Umbilical cord (tissue), 2 donors: ENCODE measurements around the gene SEMA7A. TPM values are rescaled to one million over a fixed set of nuclear protein-coding genes. Genes with fewer than 3 reads are reported as not detected.

ENCODE experiments used
- DNase-seq: peaks from one replicate; pipeline ENCODE4 v3.0.0-alpha.2; 2015; ENCODE audit warnings: low spot score
- total RNA-seq: library from RNA; depleted of rRNA; stranded (reverse); fragments of >200 nt; gene quantifications from one replicate; pipeline ENCODE4 v1.2.3, GENCODE V29; 2014; ENCODE audit warnings: low replicate concordance; ENCODE audit not compliant: insufficient read depth

Gene SEMA7A
- total RNA-seq, 1 donor from 2014 or later = 23.1 TPM

DNA sequence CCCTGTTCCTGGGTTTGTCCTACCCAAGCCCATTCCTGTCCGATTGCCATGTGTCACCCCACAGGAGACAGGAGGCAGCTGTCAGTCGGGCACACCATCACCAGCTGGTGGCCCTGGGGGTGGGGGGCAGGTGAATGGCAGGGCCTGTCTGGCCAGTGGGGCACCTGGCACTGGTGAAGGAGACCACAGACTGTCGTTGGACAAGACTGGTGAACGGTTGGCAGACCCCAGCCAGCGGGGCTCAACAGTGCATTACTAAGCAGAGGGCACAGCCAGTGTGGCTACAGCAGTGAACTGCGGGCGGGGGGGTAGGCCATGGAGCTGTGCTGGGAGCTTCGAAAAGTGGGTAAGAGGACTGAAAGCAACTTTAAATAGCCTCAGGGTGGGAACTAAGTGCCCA lies 2.1 kb downstream of the SEMA7A start:
- no peak for DNase-seq

DNA sequence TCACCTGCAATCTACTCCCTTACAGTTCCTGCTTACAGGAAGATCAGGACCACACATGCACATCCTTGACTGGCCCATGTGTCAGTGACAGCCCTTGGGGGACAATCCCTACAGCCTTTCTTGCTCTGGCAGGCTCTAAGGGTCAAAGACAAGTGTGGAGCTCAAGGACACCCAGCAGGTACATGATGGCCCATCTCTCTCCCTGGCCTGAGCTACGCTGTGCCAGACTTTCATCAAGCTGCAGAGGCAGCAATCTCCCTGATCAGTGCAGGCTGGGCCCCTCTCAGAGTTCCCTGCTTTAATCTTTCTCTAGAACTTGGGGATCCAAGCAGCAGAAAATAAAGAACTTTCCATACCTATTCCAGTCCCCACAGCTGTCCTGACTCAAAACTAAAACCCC lies 2.6 kb downstream of the SEMA7A start:
- no peak for DNase-seq

DNA sequence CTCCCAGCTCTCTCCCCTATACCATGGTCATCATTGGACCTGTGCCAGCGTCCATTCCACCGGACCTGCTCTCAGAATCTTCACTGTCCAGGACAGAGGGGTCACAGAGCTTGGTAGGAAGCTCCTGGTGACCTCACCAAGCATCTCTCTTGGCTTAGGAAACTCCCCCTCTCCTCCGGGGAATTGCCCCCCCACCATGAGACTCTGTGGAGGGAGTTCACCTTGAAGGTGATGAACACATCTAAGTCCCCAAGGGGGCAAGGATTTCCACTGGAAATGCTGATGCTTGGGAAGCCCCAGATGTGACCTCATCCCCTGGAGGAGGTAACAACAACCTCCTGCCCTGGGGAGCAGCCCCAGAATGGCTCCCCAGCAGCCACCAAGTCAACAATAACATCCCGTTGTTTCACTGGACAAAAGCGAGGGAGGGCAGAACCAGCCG lies 3.2 kb downstream of the SEMA7A start:
- no peak for DNase-seq

DNA sequence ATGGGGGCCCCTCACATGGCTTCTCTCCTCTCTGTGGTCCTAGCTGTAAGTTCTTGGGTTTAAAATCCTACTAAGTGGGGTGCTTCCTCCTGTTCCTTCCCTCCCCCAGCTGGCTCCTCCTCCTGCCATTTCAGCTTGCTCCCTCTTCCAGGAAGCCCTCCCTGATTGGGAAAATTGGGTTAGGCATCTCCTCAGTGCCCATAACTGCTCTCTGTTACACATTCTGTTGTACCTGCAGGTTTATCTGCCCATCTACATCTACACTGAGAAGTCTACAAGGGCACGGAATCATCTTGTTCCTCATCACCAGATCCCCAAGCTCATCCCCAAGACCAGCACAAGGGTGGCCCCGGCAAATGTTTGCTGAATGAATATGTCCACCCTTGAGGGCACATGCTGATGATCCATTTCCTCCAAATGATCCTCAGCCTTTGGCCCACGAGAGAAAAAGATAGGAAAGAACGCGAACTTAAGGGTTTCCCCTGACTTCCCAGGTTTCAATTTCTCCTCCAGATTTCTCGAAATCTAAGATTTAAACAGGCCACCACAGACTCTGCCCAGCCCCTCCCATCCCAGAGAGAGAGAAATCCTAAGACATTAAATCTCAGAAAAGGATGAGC lies 3.9 kb downstream of the SEMA7A start:
- DNase-seq = no peak

DNA sequence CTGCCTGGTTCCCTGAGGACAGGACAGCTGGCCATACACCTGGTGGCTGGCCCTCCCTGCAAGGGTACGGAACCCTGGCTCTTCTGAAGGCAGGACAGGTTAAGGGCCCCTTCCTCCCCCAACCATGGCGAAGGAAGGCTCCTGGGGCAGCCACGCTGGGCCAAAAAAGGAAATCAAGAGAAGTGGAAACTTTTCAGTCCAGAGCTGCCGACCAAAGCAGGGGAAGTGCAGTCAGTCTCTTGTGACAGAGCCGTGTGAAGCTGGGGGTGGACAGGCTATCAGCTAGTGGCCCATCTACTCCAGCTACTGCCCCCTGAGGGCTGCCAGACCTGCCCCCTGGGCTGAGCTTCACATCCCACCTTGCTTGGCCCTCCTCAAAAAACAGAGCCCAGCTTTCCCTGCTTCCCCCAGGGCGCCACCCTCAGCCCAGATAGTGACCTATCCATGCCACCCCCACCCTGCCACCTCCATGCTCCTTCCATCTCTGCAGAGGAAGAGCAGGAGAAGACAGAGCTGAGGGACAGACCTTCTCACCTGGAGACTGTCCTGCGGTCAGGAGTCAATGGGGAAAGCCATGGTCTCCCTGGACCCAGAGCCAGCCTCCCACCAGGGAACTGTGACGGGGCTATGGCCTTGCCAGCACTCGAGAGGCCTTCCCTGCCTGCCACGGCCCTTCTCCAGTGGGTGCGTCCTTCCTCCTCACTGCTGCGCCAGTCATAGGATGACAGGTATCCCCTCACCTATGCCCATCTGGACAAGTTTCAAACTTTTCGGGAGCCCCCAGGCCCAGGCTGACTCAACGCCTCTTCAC lies 4.6 kb downstream of the SEMA7A start:
- DNase-seq = no peak

DNA sequence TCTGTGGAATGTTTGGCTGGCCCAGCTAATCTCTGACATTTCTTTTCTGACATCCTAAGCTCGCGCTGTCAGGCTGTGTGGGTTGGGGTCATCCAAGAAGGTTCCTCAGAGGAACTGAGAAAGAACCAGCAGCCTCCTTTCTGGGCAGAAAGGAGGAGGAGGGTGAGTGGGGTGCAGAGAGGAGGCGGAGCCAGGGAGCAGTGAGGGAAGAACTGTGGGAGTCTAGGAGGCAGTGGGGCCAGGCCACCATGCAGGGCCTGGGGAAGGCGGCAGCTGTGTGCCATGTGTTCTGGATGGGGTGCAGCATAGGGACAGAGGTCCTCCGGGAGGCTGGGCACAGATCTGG lies 5.3 kb downstream of the SEMA7A start:
- DNase-seq = no peak

DNA sequence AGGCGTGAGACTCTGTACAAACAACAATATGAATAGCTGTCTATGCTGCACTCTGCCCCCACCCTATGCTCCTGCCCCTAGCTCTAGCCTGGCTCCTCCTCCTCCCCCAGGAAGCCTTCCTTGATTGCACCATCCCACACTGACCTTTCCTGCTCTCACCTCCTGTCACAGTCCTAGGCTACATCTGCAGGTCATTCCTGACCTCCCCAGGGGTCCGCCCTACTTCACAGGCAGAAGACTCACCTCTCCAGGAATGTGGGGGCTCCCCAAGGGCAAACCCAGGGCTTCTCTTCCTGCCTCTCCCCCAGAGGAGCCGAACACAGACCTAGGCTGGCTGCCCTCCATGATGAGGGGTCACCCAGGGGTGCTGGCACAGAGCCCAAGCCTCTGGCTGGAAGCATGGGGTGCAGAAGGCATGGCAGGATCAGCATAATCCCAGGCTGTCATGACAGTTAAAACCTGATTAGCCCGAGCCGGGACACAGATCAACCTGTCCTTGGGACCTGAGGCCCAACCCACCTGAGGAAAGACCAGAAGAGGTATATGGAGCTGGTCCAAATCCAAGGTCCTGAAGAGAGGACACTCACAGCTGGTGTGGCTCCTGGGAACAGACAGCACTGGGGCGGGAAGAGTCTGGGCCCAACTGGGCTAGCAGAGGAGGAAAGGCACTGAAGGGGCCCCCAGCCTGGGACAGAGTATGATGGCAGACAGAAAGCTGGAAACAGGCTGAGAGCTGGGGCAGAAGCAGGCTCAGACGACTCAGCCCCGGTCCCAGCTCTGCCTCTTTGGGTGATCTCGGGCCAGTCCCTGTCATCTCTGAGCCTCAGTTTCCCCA lies 5.9 kb downstream of the SEMA7A start:
- DNase-seq = no peak

DNA sequence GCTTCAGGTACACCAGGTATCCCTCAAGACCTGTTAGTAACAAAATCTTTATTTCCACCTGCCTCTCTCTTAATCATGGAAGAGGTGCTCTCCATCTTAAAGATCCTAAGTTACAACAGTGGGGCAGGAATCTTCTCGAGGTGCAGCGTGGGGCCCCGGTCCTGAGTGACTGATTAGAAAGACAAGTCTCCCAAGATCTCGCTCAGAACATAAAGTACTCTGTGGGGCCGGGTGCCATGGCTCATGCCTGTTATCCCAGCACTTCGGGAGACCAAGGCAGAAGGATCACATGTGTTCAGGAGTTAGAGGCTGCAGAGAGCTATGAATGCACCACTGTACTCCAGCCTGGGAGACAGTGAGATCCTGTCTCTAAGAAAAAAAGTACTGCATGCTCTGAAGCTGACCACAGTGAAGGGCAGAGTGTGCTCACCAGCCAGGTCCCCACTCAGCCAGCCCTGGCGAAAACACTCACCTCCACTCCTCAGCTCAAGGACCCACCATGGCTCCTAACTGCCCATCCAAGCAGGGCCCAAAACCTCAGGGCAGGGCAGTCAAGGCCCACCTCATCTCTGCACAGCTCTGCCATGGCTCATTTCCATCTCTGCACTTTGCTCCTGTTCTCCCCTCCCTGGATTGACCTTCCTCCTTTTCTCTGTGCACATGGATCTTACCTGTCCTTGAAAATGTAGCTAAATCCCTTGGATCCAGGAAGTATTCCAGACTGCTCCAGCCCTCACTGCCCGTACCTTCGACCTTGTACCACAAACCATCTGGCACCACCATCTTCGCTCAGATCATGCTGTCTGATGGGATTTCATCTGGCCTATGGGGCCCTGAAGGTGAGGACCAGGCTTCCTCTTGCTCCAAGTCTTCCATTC lies 7.1 kb downstream of the SEMA7A start:
- DNase-seq = no peak

DNA sequence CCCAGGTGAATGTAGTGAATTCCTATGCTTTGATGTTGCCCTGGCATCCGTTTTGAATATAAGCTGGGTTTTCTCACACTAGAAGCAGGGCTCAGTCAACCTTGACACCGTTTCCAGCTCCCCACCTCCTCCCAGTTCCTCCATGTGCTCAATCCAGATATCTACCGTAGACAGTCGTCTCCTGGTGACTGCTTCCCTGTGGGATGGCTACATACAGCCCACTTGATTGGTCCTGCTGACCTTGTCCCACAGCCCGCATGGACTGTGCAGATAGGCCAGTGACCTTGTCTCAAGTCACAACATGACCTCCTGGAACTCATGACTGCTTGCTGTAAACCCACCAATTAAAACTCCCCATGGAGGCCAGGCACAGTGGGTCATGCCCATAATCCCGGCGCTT lies 8.1 kb downstream of the SEMA7A start:
- DNase-seq = no peak

DNA sequence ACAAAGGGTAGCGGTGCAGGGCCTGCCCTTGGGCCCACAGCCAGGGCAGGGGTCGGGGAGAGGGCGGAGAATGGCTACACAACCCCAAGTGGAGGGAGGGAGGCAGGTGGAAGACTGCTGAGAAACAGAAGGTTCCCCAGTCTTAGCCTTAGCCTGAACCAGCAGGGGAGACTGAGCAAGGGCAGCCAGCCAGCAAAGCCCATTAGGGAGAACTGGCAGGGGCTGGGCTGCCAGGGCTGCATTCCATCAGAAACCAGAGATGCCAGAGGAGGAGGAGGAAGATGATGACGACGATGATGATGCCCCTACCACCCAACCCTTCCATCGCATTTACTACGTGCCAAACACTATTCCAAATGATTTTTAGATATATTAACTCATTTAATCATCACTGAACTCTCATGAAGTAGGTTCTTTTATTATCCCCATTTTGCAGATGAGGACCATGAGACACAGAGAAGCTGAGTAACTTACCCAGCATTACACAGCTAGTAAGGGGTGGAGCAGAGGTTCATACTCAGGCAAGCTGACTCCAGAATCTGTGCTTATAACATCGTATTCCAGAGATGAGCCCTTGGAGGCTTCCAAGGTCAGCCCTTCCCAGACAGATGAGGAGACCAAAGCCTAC lies 8.7 kb downstream of the SEMA7A start:
- DNase-seq = no peak

DNA sequence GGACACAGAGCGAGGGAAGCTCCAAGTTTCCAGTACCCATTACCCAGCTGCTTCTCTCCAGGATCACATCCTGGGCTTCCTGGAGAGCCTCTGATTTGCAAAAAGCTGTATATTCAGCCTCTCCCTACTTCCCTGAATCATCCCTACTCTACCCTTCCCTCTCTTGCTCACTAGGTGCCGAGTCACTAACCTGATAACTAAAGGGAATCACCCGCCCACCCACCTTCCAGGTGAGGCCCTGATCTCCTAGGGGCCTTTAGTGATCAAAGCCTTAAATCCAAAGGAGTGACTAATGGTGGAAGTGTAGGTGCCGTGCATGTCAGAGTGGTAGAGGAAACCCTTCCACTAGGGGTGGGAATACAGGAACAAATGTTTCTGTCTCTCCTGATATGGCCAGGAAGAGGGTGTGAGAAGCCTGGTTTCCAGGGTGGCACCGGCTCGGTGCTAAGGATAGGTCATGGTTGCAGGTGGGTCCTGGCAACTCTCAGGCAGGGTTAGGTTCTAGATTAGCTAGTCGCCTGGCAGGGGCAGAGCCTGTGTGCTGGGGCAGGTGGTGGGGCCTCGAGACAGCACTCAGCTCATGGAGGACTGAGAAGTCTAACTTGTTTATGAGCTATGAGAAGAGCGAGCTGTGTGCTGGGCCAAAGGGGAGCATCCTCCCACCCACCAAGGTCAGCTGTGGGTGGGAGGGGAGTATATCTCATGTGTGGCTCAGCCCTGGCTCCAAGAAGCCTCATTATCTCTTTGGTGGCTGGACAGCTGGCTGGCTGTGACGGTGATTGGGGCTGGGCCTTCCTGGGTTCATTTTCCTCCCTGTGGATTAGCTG lies 10.1 kb downstream of the SEMA7A start:
- DNase-seq = no peak

DNA sequence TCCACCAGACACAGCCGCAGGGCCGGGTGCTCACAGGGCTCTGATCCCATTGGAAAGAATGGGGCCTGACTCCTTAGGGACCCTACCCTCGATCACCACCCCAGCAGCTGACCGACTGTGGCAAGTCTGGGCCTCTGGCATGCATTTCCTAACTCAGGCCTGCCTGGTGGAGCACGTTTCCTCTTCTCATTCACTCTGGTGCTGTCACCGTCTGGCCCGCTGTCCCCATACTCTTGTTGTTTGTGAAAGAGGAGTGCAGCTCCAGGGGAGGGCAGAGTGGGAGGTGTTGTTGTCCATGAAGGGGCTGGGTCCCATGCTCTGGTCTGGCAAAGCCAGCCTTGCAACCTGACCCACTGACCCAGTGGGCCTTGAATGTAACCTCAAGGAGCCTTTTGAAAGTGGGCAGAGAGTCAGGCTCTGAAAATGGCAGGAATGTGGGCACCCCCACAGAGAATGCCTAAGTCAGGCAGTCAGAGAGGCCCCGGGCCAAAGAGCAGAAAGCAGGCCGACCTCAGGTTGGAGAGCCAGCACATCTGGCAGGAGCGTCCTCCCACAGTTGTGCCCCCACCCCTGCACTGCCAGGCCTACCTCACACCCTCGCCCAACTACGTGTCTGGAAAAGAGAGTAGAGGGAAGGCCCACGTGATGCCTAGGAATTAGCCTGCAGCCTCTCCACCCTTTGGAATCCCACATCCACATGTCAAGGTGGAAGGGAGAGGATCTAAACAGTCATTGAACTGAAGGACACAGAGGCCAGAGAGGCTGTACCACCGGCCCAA lies 10.9 kb downstream of the SEMA7A start:
- peak; percentile 42 for DNase-seq

DNA sequence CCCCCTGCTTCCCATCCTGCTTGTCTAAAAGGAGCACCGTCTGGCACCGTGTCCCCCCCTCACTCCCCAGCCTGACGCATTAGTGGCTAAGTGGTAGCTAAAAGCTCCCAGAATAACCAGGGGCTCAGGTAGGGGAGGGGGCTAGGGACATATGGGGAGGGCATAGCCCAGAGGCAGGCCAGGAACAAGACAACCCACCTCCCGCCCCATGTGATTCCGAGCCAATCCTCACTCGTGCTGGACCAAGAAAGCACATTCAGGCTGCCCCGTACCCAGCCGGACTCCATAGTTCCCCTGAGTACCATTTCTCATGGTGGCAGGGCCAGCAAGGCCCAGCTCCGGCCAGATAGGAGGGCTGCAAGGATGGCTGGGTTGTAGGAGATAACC lies 11.5 kb downstream of the SEMA7A start:
- no peak for DNase-seq

DNA sequence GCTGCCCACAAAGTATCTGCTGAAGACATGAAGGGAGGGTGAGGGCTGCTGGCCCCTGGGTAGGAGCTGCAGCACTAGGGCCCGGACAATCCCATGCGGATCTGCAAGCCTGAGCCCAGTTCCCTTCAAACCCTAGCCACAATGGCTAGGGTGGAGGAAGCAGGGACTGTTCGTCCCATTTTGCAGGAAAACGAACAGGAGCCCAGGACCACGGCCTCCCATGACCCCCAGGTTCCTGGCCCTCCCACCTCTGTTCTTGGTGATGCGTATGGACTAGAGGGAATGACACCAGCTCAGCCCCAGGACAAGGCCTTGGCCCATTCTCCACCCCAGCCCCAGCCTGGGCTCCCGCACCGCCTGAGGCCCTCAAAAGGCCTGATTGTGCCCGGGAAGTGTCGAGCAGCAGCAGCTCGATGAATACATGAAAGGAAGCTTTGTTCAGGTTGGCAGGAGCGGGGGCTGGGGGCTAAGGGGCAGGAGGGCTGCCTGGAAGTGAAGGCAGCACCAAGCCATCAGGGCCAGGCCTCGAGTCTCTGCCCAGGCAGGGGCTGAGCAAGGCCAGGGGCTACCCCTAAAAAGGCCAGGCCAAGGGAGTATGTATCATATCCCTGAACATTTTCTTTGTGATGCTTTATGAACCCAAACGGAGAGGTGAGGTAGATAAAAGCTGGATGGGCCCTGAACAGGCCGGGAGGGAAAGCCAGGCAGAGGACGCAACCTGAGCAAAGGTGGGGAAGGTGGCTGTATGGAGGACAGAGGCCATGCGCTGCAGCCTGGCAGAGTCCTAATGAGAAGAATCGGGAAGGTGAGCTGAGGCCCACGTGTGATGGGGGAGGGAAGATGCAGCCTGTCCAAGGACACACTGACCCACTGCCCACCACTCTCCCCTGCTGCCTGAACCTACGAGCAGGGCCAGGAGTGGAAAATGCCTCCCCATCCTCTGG lies 12.2 kb downstream of the SEMA7A start:
- no peak for DNase-seq

DNA sequence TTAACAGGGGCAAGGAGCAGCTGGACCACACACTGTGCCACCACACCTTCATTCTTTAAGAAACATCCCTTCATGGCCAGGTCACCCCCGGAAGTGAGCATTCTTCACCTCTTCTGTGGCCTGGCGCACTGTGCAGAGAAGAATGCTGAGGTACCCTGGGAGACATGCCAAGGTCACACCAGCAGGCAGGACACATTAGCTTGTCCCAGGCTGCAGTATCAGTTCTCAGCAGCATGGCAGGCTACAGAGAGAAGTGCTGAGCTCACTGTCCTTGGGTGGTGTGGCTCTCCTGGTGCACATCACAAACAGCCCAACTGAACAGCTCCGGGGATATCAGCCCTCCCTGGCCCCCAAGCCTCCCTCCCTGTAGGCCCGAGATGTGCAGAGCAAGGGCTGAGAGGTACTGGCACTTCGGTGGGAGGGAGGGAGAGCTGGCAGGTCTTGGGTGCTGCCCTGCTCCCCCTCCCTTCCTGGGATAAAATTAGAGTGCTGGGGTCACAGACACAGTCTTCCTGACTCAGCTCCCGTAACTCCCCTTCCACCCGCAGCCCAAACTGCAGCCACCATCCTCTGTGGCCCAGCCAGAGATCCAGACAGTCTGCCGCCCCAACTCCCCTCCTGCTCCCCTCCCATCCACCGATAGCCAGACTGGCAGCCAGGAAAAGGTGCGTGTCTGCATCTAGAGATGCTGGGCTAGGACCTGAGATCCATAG lies 13.4 kb downstream of the SEMA7A start:
- DNase-seq = no peak

DNA sequence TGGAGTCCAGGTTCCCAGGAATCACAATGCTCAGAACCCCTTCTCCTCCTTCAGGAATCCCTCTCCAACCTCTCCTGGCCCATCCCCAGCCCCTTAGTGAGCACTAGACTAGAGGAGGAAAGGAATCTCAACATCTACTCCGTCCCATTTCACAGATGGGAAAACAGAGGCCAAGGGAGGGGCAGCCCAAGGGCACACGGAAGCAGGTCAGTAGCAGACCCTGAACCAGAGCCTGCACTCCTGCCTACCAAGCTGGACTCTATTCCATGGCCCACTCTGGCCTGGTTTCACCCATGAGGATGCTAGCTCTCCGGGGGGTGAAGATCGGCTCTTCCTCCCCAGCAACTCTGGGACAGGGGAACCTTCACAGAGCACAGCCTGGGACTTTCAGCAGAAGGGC lies 14.3 kb downstream of the SEMA7A start:
- DNase-seq = no peak

DNA sequence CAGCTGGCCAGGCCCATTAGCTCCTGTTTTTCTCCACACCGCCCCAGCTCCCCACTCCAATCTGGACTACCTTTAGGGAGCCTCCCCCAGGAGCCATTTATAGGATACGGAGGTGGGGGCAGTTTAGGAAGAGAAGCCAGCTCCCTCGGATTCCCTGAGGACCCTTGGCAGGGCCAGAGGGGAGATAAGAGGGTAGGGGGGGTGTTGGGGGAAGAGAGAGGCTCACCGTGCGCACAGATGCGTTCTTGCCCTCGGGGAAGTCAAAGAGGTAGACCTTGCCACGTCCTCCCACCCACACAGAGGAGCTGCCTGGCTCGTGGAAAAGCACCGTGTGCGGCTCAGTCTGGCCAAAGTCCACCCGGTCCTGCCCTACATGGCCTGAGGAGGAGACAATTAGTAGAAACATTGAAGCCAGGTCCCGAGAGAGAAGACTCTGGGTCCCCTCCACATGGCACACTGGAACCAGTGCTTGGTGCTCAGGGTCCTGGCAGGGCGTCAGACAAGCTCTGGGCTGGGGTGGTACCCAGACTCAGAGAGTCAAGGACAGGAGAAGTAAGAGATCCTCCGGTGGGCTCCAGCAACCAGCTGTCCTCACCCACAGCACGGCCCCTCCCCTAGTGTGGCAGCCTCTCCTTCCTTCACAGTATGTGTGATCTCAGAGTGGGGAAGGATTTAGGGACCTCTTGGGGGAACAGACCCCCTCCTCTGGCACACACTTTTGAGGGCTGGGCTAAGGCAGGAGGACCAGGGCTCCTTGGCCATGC lies 15.0 kb downstream of the SEMA7A start:
- no peak for DNase-seq
